ENCODE measurements around the gene CCDC188.

The CCDC188 gene

GRCh38 chr22:20116376-20116950 lies 34.4 kb downstream of the CCDC188 start:
- no peak for DNase-seq

- no peak for DNase-seq
Observed at GRCh38 chr22:20115691-20116375, 35.0 kb downstream of the CCDC188 start, which contains the start of gene RANBP1. Gene RANBP1, plus strand, starts transcription at chr22:20116104. Its CDS starts 81 bp downstream, at chr22:20116185.

- DNase-seq: no peak
Observed at GRCh38 chr22:20114506-20115475, 36.1 kb downstream of the CCDC188 start.

GRCh38 chr22:20113551-20114310 lies 37.1 kb downstream of the CCDC188 start:
- DNase-seq: no peak

GRCh38 chr22:20112623-20113511 lies 38.0 kb downstream of the CCDC188 start:
- no peak for DNase-seq

GRCh38 chr22:20111689-20112622 lies 38.9 kb downstream of the CCDC188 start:
- DNase-seq: no peak

- DNase-seq: no peak
Observed at GRCh38 chr22:20111045-20111688, 39.7 kb downstream of the CCDC188 start.

GRCh38 chr22:20110359-20110985 lies 40.4 kb downstream of the CCDC188 start:
- DNase-seq: no peak

GRCh38 chr22:20109411-20110358 lies 41.2 kb downstream of the CCDC188 start:
- no peak for DNase-seq

- DNase-seq: no peak
Observed at GRCh38 chr22:20108757-20109230, 42.1 kb downstream of the CCDC188 start.

GRCh38 chr22:20107951-20108756 lies 42.7 kb downstream of the CCDC188 start:
- DNase-seq: no peak

- DNase-seq: no peak
Observed at GRCh38 chr22:20107471-20107901, 43.4 kb downstream of the CCDC188 start.

GRCh38 chr22:20106849-20107237 lies 44.0 kb downstream of the CCDC188 start:
- DNase-seq: no peak

- DNase-seq: no peak
Observed at GRCh38 chr22:20106205-20106848, 44.5 kb downstream of the CCDC188 start.

- no peak for DNase-seq
Observed at GRCh38 chr22:20105456-20106204, 45.2 kb downstream of the CCDC188 start.
